Stimulated activated memory B cell treated with anti-CD40 and anti-IgM and Interleukin-4, amounts not matched to agents 10 μg/mL and 1 μg/mL and 100 μg/mL, for 72 hours (primary cell): ENCODE data around the gene POTEM.
"Not testable (repeated sequence)": the region's sequence is repeated elsewhere in the genome, so short reads cannot be mapped to it uniquely, and the experiment has no call there.

Experiments used
- ATAC-seq: fragments of 150-1000 bp; cut with Tn5 transposase; 2 replicates; pipeline ENCODE4 v1.10.0; 2021
- H3K27ac Mint-ChIP-seq: one replicate; pipeline ENCODE4 v1.8.0; 2022; ENCODE audit warnings: mild to moderate bottlenecking, mixed read lengths
- H3K27me3 Mint-ChIP-seq: one replicate; pipeline ENCODE4 v1.8.0; 2022; ENCODE audit warnings: mixed read lengths
- H3K36me3 Mint-ChIP-seq: one replicate; pipeline ENCODE4 v1.8.0; 2022; ENCODE audit warnings: mixed read lengths
- H3K4me1 Mint-ChIP-seq: one replicate; pipeline ENCODE4 v1.8.0; 2022; ENCODE audit warnings: mixed read lengths
- H3K4me3 Mint-ChIP-seq: one replicate; pipeline ENCODE4 v1.8.0; 2022; ENCODE audit warnings: mild to moderate bottlenecking, moderate library complexity, mixed read lengths
- H3K9me3 Mint-ChIP-seq: one replicate; pipeline ENCODE4 v1.8.0; 2022; ENCODE audit warnings: mixed read lengths

Gene POTEM

GRCh38 chr14:19011703-19012102 lies 44.5 kb downstream of the POTEM start:
- not testable (repeated sequence) for ATAC-seq, H3K4me3 Mint-ChIP-seq, H3K27me3 Mint-ChIP-seq, H3K9me3 Mint-ChIP-seq, H3K27ac Mint-ChIP-seq, H3K4me1 Mint-ChIP-seq, H3K36me3 Mint-ChIP-seq

- H3K36me3 Mint-ChIP-seq, H3K9me3 Mint-ChIP-seq, H3K4me1 Mint-ChIP-seq, H3K27ac Mint-ChIP-seq, H3K27me3 Mint-ChIP-seq, H3K4me3 Mint-ChIP-seq: not testable (repeated sequence)
- peak; percentile 12 for ATAC-seq
These were observed 48.0 kb downstream of the POTEM start for GRCh38 chr14:19015185-19015584.

- ATAC-seq, H3K27me3 Mint-ChIP-seq, H3K4me3 Mint-ChIP-seq, H3K36me3 Mint-ChIP-seq, H3K27ac Mint-ChIP-seq, H3K4me1 Mint-ChIP-seq, H3K9me3 Mint-ChIP-seq: not testable (repeated sequence)
These were observed 57.9 kb downstream of the POTEM start for GRCh38 chr14:19025080-19025589.

DNA sequence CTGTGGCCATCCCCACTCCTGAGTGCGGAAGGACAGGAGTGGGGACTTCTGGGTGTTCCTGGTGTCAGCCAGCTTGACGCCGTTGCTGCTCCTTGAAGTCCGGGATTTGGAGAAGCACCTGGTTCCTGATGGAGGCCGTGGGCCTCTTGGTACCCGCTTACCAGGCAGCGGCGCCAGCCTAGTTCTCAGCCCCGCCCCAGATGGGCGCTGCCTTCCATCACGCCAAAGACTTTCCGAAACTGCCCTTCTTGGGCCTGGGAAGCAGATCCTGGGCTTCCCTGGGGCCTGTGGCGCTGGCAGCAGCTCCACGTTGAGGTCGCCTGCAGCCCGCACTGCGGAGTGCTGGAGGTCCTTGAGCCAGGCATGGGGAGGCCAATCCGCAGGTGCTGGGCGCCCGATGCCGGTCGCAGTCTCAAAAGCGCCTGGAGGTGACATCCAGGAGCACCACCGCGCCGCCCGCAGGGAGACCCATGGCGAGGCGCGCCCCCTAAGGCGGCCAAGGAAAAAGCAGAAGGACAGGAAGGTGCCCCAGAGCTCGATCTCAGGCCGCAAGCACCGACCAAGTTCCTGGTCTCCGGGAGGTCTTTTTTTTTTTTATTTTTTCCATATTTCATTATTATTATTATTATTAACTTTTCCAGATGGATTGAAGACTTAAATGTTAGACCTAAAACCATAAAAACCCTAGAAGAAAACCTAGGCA lies 59.6 kb downstream of the POTEM start:
- H3K9me3 Mint-ChIP-seq, H3K4me3 Mint-ChIP-seq, ATAC-seq, H3K36me3 Mint-ChIP-seq, H3K27me3 Mint-ChIP-seq, H3K27ac Mint-ChIP-seq, H3K4me1 Mint-ChIP-seq: not testable (repeated sequence)

DNA sequence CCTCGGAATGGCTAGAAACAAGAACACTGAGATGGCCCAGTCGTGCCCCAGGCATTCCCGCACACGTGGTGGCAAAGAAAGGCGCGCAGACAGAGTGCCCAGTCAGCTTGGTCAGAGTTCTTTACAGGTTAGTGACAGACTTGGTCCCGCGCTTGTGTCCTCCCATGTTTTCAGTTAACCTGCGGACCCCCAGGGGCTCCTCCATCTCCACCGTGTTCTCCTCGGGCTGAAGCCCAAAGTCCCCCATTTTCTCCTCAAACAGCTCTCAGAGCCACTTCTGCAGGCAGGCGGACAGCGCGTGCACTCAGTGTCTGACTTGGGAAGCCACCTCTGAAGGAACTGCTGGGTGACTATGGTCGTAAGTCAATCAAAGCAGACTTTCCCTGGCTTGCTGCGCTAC lies 60.7 kb downstream of the POTEM start:
- not testable (repeated sequence) for H3K4me3 Mint-ChIP-seq, H3K36me3 Mint-ChIP-seq, H3K9me3 Mint-ChIP-seq, H3K4me1 Mint-ChIP-seq, H3K27ac Mint-ChIP-seq, H3K27me3 Mint-ChIP-seq, ATAC-seq

DNA sequence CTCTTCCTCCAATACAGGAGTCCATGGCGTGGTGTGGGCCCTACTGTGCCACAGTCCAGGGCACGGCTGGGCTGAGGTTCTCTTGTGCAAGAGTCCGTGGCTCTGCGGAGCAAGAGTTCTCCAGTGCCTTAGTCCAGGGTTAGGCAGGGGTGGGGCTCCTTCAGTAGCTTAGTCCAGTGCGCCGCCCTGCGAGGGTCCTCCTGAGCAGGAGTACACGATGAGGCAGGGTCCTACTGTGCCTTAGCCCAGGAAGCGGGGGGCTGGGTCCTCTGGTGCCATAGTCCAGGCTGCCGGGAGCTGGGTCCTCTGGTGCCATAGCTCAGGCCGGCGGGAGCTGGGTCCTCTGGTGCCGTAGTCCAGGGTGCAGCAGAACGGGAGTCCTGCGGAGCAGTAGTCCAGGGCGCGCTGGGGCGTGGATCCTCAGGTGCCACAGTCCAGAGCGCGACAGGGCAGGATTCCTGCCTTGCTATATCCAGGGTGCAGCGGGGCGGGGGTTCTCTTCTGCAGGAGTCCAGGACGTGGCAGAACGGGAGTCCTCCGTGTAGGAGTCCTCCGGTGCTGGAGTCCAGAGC lies 69.7 kb downstream of the POTEM start:
- H3K36me3 Mint-ChIP-seq, H3K4me3 Mint-ChIP-seq, H3K27ac Mint-ChIP-seq, H3K9me3 Mint-ChIP-seq, ATAC-seq, H3K4me1 Mint-ChIP-seq, H3K27me3 Mint-ChIP-seq: not testable (repeated sequence)

- not testable (repeated sequence) for H3K36me3 Mint-ChIP-seq, H3K4me3 Mint-ChIP-seq, H3K27ac Mint-ChIP-seq, H3K4me1 Mint-ChIP-seq, H3K27me3 Mint-ChIP-seq, ATAC-seq, H3K9me3 Mint-ChIP-seq
These were observed 70.9 kb downstream of the POTEM start for GRCh38 chr14:19038060-19038664.

- not testable (repeated sequence) for H3K36me3 Mint-ChIP-seq, H3K27me3 Mint-ChIP-seq, H3K4me1 Mint-ChIP-seq, H3K27ac Mint-ChIP-seq, H3K4me3 Mint-ChIP-seq, H3K9me3 Mint-ChIP-seq
- peak; percentile 34 for ATAC-seq
These were observed 71.6 kb downstream of the POTEM start for GRCh38 chr14:19038785-19039184.

DNA sequence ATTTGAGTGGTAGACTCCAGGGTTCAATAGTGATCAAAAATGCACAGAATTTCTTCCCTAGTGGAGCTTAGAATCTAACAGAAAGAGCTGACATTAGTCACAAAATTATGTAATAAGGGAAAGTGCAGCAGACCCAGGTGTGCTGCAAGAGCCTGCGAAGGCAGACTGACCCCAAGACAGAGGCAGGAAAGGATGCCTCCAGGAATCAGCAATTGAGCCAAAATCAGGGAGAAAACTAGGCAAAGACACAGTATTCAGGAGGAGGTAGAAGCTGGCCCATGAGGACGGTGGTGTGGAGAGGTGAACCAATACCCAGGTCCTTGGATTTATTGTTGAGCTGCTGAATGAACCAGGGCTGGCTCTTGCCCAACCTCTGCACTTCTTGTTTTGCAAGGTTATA lies 76.2 kb downstream of the POTEM start:
- H3K4me3 Mint-ChIP-seq, H3K27ac Mint-ChIP-seq, ATAC-seq, H3K36me3 Mint-ChIP-seq, H3K4me1 Mint-ChIP-seq, H3K27me3 Mint-ChIP-seq, H3K9me3 Mint-ChIP-seq: not testable (repeated sequence)
